Right lobe of liver (tissue), 4 donors: Measurements from ENCODE around the gene INPP5D.

ENCODE experiments used
- POLR2A ChIP-seq: fragments of 450-650 bp; IDR thresholded peaks from one replicate; pipeline ENCODE4 v1.6.1; 2017; ENCODE audit warnings: antibody characterized with exemption, mild to moderate bottlenecking
- TF ChIP-seq, protein P1 (sequence below), 4 donors: fragments of 200-600 bp in 3 of 4; fragments of 450-650 bp in 1 of 4; IDR thresholded peaks; one replicate each; pipeline versions ENCODE4 v1.5.1 to v1.8.0; 2016 to 2022; ENCODE audit warnings: antibody characterized with exemption in 4 of 4, mild to moderate bottlenecking in 2 of 4
- donor health status: DM: no; HTN: no; CAD: no.
- donor health status: DM: no; HTN: no; CAD: no.
- donor health status: DM: no; HTN: yes; CAD: no.

DNA sequence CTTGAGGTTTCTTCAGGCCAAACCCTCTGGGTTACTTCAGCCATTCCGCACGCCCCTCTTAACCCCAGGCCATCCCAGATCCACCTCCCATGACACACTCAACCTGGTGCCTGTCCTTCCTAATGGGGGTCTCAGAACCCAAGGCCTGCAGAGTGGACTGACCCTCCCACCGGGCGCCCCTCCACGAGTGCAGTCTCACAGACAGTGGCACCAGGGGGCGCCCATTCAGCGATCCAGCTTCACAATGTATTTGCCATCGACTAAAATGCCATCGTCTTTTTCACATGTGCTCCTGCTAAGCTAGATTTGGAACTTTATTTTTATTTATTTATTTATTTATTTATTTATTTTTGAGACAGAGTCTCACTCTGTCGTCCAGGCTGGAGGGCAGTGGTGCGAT lies 38.5 kb downstream of the INPP5D start:
- TF ChIP-seq POLR2A = no peak
- TF ChIP-seq, protein P1, sequence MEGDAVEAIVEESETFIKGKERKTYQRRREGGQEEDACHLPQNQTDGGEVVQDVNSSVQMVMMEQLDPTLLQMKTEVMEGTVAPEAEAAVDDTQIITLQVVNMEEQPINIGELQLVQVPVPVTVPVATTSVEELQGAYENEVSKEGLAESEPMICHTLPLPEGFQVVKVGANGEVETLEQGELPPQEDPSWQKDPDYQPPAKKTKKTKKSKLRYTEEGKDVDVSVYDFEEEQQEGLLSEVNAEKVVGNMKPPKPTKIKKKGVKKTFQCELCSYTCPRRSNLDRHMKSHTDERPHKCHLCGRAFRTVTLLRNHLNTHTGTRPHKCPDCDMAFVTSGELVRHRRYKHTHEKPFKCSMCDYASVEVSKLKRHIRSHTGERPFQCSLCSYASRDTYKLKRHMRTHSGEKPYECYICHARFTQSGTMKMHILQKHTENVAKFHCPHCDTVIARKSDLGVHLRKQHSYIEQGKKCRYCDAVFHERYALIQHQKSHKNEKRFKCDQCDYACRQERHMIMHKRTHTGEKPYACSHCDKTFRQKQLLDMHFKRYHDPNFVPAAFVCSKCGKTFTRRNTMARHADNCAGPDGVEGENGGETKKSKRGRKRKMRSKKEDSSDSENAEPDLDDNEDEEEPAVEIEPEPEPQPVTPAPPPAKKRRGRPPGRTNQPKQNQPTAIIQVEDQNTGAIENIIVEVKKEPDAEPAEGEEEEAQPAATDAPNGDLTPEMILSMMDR (IDR thresholded peaks at IDR 0.05) = peak in 3 of 4 donors; percentile 30 to 48 (median 34)
